Stimulated activated CD8-positive, alpha-beta memory T cell treated with anti-CD3 and anti-CD28 coated beads, Interleukin-2, amount 100 ng/mL, for 48 hours (primary cell): Measurements from ENCODE around the gene FHOD3.
A peak's percentile ranks its signal among the peaks of the same experiment; 100 is the strongest.

ENCODE experiments used
- DNase-seq, 2 donors: peaks; one replicate each; pipeline ENCODE4 v3.0.0-alpha.2; 2020; ENCODE audit warnings: low read depth in 2 of 2

FHOD3 gene

DNA sequence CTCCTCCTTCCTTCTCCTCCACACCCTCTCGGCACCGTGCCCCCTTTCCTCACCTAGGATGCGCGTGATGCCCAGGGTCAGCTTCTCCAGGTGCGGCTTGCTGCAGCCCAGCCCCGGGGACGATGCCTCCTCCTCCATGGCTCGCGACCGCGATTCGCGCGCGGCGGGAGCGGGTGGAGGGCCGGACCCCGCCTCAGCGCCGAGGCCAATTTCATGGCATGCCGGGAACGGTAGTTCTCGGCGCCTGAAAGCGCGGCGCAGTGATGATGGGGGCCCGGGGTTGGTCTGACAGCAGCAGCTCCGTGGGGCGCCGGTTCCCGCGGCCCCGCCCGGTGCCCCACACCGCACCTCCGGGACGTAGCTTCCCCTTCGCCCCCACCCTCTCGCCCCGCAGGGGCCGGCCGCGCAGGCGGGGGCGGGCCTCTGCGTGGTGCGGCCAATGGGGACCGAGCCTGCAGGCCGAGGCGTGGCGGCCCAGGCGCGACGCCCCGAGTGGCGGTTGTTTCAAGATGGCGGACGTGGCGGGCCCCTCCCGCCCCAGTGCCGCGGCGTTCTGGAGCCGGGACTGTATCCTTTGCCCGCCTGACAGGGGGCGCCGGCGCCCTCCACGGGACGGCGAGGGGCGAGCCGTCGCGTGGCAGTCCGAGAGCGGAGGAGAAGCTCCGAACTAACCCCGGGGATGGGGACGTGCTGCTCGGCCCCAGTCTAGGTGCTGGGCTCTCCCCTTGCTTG lies 531.3 kb downstream of the FHOD3 start, which contains the start of the genes KIAA1328 and TPGS2:
Gene KIAA1328, plus strand, starts transcription at position 498 of the 732 bp plus-strand sequence. Its CDS starts 12 bp downstream, at position 510.
Gene TPGS2, minus strand, starts transcription at position 373 of the 732 bp plus-strand sequence. Its CDS starts 235 bp downstream, at position 138.
- peak; percentile 79 to 81 for DNase-seq
